Left lobe of liver (tissue), 2 donors: ENCODE results near the gene SSBP4. TPM values are rescaled to one million over a fixed set of nuclear protein-coding genes. Genes with fewer than 3 reads are reported as not detected.

Source experiments
- ATAC-seq: fragments of 200-7000 bp; cut with Tn5 transposase; one replicate; pipeline ENCODE4 v1.9.1; 2020; ENCODE audit warnings: mild to moderate bottlenecking, moderate library complexity
- DNase-seq: peaks from one replicate; pipeline ENCODE4 v3.0.0-alpha.2; 2020; ENCODE audit warnings: low spot score
- total RNA-seq: library from RNA; stranded (reverse); gene quantifications from one replicate; pipeline ENCODE4 v1.2.1, GENCODE V29; 2021
- donor health status: DM: no; HTN: no; CAD: no; lungs with moderate emphysema.
- donor health status: DM: no; HTN: yes; CAD: no.

SSBP4 gene
- total RNA-seq, 1 donor from 2014 or later, result 18.4 TPM

DNA sequence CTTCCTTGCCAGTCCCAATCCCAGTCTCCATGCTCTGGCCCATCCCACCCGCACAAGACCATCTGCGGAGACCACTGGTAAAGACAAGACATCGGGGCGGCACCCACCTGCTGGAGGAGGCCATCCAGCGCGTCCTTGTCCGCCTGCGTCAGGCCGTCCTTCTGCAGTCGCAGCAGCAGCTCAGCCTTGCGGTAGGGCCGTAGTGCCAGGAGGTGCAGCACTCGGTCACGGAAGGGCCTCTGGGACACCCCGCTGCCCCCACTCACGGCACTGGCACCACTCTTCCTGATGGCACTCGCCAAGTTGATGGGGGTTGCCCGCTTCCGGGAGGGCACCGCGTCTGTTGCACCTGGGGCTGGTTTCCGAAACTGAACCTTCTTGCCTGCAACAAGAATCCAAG is 42.3 kb downstream of the SSBP4 start:
- DNase-seq (no peak), ATAC-seq (no peak)

- DNase-seq (peak; percentile 93), ATAC-seq (peak; percentile 71)
These were observed 45.4 kb downstream of the SSBP4 start for GRCh38 chr19:18464646-18465045.

DNA sequence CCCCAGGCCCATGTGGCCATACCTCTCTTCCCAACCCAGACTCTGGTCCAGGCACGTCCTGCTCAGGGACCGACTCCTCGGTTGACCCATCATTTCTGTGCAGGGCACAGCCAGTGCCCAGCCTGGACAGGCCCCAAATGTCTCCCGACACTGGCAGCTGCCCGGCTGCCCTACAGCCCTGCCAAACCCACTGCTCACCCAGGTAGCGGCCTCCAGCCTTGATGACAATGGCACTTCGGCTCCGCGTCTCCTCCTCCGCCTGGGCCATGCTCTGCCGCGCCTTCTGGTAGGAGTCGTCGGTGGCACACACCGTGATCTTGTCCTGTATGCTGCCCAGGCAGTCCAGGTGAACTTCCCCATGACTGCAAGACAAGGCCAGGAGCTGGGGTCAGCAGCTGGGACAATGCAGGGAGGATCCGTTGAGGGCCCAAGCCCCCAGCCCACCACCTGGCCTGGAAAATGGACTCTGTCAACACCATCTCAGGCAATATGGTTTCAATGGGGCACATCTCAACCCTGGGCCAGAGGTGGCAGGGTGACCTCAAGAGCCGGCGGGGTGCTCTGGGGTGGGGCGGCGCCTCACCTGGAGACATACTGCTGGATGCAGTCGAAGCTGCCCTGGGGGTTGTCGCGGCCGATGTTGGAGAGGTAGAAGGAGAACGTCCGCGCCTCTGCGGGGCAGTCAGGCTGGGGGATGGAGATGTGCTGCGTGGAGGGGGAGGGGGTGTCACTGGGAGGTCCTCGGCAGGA is 46.2 kb downstream of the SSBP4 start:
- DNase-seq, result no peak
- ATAC-seq, result peak; percentile 2

DNA sequence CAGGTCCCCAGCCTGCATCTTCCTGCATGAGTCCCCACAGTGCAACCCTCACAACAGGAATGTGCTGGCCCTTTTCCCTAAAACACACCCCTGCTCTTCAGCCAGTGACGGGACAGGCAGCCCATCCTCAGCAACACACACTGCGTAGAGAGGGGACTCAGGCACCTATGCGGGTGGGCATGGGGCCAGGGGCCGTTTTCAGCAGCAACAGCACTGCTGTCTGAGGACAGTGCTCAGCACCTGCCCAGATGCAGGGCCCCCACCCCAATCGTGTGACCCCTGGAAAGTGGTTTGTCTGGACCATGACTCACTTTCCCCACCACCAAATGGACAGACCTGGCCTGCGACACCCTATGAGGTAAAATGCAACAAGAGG is 46.8 kb downstream of the SSBP4 start:
- no peak for DNase-seq
- no peak for ATAC-seq

DNA sequence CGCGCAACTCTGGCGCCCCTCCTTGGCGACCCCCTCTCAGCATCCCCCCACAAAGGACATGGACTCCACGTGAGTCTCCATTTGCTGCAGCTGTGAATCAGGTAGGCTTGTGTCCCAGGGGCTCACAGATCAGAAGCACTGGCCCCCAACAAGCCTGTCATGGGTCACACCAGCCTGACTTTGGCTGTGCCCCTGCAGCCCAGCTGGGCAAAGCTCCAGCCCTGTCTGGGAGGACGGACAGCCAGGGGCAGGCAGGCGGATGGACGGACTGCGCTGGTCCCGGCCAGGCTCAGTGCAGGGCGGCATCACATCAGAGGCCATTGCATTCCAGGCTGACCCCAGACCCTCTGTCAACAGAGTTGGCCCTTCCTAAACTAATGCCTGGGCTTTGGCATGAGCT is 47.2 kb downstream of the SSBP4 start:
- ATAC-seq, result no peak
- no peak for DNase-seq

GRCh38 chr19:18467978-18468377 is 48.8 kb downstream of the SSBP4 start:
- ATAC-seq, result no peak
- DNase-seq, result no peak

GRCh38 chr19:18468517-18468916 is 49.3 kb downstream of the SSBP4 start:
- ATAC-seq (peak; percentile 34), DNase-seq (peak; percentile 71)

DNA sequence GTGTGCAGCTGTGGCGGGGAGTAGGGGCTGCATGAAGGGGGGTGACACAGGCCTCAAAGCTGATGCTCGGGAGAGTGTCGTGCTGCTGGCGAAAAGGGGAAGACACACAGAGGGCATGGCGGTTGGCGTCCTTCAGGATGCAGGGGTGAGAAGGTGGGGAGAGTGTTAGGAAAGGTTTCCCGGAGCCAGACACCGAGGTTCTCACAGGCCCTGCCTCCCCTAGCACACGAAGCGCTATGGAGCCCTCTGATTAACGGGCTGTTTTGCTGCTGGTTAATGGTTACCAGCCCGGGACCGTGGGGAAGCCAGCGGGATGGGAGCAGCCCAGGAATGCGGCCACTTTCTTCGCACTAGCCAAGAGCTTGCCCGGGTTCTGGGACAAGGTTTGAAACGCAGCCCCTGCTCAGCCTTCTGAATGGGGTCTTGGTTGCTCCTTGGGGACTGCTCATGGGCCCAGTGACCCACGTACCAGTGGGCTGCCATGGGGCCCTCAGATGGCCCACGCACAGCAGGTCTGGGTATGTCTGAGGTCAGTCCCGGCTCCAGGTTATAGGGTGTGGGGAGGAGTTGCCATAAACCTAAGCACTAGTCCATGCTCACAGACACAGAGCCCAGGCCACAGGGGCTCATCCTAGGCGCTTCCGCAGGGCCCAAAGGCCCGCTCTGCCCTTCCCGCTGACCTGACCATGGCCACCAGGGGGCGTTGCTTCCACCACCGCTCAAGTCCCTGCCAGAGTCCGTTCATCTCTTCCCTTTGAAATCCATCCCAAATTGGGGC is 50.1 kb downstream of the SSBP4 start:
- ATAC-seq (peak; percentile 67), DNase-seq (peak; percentile 78)

GRCh38 chr19:18470787-18471186 is 51.6 kb downstream of the SSBP4 start:
- no peak for ATAC-seq
- no peak for DNase-seq

GRCh38 chr19:18473003-18473705 is 54.0 kb downstream of the SSBP4 start:
- ATAC-seq, result no peak
- no peak for DNase-seq

GRCh38 chr19:18473706-18474087 is 54.5 kb downstream of the SSBP4 start:
- no peak for ATAC-seq
- DNase-seq, result no peak

DNA sequence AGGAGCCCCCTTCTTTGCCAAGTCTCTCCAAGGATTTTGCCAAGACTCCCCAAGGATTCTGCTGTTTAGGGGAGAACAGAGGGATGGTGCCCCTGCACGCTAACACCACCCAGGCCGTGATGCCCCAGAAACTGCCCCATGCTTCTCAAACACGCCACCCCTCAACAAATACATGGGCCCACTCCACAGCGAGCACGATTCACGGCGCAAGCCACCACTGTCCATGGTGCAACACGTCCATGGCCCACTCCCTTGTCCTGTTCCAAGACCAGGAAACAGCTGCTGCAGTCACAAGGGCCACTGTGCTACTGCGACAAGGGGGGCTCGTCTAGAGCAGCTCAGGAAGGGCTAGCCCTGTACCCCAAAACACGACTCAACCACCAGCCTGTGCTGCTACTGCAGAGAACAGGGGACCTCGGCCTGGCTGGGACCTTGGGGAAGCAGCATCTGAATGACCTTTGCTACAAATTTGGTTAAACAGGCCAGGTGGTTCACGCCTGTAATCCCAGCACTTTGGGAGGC is 55.2 kb downstream of the SSBP4 start:
- ATAC-seq, result no peak
- no peak for DNase-seq

- ATAC-seq (no peak), DNase-seq (no peak)
These were observed 55.8 kb downstream of the SSBP4 start for GRCh38 chr19:18475004-18475453.

DNA sequence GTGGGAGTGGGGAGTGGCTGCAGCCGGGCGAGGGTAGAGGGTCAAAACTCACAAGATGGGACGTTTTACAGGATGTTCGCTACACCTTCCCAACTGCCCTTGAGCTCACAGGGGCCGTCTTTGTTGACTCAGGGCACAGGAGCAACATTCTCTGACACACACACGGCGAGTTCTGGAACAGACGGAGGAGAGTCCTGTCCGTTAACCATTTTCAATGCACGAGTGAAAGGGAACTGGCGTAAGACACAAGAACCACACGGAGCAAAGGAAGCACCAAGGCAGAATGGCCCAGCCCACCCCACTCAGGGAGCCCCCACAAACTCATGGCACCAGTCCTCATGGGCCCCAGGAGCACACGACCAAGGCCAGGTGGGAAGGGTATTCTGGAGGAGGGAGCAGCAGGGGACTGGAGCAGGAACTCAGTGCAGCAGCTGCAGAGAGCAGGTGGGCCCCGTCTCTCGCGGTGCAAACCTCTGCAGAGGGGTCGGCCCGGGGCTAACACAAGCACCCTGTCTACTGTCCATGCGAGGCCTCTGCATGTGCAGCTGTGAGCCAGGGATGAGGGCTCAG is 56.6 kb downstream of the SSBP4 start:
- no peak for DNase-seq
- peak; percentile 15 for ATAC-seq

DNA sequence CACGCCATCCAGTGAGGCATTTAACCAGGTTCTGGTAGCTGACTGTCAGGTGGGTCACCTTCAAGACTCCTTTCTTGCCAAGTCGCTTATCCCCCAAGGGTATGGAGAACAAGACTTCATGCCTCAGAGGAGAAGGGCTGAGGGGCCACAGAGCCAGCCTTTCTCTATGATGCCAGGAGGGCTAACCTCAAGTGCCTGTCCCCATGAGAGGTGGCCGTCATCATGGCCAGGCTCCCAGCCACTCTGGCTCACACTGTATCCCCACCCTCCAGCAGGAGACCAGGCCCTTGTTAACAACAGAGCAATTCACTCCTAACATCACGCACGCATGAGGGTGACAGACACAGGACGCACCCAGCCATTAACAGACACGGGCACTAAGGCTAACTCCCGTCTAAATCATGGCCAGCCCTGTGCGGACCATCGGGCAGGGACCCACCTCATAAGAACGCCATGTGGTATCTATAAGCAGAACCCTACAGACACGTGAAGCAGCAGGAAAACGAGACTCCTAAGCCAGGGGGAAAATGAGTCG is 57.4 kb downstream of the SSBP4 start:
- no peak for DNase-seq
- ATAC-seq, result no peak

GRCh38 chr19:18477042-18477779 is 58.0 kb downstream of the SSBP4 start:
- DNase-seq (no peak), ATAC-seq (no peak)

DNA sequence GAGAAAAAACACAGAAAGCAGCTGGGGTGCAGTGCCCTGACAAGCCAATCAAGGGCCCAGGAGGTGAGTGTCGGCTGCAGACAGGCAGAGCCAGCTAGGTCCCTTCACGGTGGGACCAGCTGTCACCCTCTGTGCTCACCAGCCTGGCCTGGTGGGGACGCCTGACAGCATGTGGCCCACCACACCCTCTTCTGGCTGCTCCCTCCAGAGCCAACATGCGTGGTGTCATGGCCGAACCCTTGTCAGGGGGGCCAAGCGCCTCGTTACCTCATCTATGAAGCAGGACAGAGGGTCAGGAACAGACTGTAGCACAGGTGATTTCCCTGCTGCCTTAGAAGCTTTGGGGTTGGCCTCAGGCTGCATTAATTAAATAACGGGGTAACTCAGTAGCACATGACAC is 58.8 kb downstream of the SSBP4 start:
- DNase-seq, result no peak

GRCh38 chr19:18478545-18479311 is 59.5 kb downstream of the SSBP4 start:
- DNase-seq (peak; percentile 78), ATAC-seq (peak; percentile 53)

More for the DNA sequence above, 58.8 kb downstream of the SSBP4 start:
- ATAC-seq, result no peak

GRCh38 chr19:18480006-18480691 is 61.0 kb downstream of the SSBP4 start:
- ATAC-seq (peak; percentile 30), DNase-seq (no peak)
